RWPE2 (cell line): ENCODE data around the gene LAMA5.

Experiments
- ATAC-seq: fragments of 200-7000 bp; cut with Tn5 transposase; 3 replicates; pipeline ENCODE4 v1.9.1; 2021; ENCODE audit warnings: low read depth
- DNase-seq: peaks from one replicate; pipeline ENCODE4 v3.0.0-alpha.2; 2020; ENCODE audit warnings: low spot score
- H3K27ac ChIP-seq: fragments of 450-650 bp; 2 replicates; pipeline ENCODE4 v1.5.1; 2017; ENCODE audit warnings: mild to moderate bottlenecking; ENCODE audit not compliant: poor library complexity, severe bottlenecking
- H3K27me3 ChIP-seq: fragments of 250-450 bp; sonication (Bioruptor Pico); 2 replicates; pipeline ENCODE4 v1.5.1; 2021; ENCODE audit warnings: mild to moderate bottlenecking, moderate library complexity; ENCODE audit not compliant: insufficient read depth, poor library complexity, severe bottlenecking
- H3K36me3 ChIP-seq: fragments of 250-450 bp; sonication (Bioruptor Pico); 2 replicates; pipeline ENCODE4 v1.5.1; 2020; ENCODE audit warnings: low read depth, mild to moderate bottlenecking, moderate library complexity
- H3K4me1 ChIP-seq: fragments of 250-450 bp; sonication (Bioruptor Pico); 2 replicates; pipeline ENCODE4 v1.5.1; 2021; ENCODE audit warnings: mild to moderate bottlenecking, moderate library complexity; ENCODE audit not compliant: insufficient read depth, poor library complexity, severe bottlenecking
- H3K4me3 ChIP-seq: fragments of 250-450 bp; sonication (Bioruptor Pico); 2 replicates; pipeline ENCODE4 v1.5.1; 2021; ENCODE audit warnings: mild to moderate bottlenecking, moderate library complexity; ENCODE audit not compliant: severe bottlenecking
- H3K9me3 ChIP-seq: fragments of 250-450 bp; sonication (Bioruptor Pico); 2 replicates; pipeline ENCODE4 v1.5.1; 2021; ENCODE audit warnings: mild to moderate bottlenecking, moderate library complexity; ENCODE audit not compliant: severe bottlenecking
- TF ChIP-seq, protein P1 (sequence below): fragments of 450-650 bp; IDR thresholded peaks from one replicate; pipeline ENCODE4 v1.5.1; 2017; ENCODE audit warnings: mild to moderate bottlenecking, moderate library complexity; ENCODE audit not compliant: poor library complexity, severe bottlenecking

Gene LAMA5

DNA sequence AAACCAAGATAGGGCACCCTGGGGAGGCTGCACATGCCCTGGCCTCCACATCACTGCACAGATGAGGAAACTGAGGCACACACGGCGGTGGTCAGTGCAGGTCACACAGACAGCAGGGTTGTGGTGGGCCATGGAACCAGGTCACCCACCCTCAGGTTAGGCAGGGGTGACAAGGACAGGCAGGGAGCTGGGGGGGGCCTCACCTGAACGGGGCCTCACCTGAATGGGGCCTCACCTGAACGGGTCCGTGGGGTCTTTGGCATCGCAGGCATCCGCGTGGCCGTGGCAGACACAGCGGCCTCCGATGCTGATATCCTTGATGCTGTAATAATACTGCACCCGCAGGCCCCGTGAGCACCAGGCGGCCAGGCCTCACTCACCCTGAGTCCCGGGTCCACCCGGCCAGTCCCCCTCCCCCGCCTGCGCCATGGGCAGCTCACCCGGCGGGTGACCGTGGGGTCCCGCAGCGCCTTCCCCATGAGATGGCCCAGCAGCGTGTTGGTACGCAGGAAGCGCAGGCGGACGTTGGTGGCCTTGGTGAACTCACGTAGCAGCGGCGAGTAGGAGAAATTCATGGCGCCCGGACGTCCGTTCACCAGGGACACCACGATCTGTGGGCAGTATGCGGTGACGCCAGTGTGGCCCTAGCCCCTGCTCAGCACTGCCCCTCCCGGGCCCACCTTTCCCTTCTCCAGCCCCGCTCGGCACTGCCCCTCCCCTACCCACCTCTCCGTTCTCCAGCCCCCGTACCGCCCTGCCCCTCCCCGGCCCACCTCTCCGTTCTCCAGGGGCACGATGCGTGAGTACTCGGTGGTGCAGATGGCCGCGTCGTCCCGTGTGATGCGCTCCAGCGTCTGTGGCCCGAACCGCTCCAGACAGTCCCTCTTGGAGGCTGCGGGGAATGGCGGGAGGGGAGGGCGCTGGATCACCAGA lies 15.4 kb downstream of the LAMA5 start:
- no peak for ATAC-seq
- H3K27ac ChIP-seq, result peak overlapping the region; percentile 99

DNA sequence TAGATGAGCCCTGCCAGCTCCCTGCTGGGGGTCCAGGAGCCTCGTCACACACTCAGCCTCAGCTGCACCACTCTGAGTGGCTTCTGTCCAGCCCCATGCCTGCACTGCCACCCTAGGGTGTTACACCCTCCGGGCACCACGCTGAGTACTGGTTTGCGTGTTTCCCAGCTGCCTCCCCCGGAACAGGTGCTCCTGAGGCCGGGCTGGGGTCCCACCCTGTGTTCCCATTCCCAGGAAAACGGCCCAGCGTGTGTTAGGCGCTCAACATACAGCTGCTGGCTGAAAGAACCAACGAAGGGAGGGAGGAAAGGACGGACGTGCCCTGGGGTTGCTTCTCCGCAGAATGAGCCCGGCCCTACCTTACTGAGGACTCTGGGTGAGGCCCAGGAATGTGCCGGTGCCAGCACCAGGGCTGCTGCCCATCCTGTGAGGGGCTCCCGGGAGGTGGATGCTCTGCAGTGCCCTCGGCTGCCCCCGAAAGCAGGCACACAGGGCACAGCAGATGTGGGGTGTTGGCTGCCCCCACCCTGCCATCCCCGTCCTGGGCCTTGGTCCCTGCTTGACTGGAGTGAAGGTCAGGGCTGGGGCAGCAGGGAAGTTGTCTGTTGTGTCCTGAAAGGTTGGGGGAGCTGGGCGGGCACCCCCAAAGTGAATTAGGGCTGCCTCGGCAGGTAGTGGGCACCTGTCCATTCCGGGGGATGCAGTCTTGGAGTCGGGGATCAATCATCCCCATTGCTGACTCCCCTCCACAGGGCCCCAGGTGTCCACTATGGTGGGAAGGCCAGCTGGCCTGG lies 16.3 kb downstream of the LAMA5 start:
- Histone ChIP-seq H3K36me3 (peaks cover 86% of the 10 kb centered on the region), H3K27ac (peak overlapping the region; percentile 99)

More for the DNA sequence above, 15.4 kb downstream of the LAMA5 start:
- Histone ChIP-seq H3K9me3 (no peaks in the 10 kb centered on the region), H3K36me3 (peaks cover 86% of the 10 kb centered on the region), H3K27me3 (no peaks in the 10 kb centered on the region), H3K4me1 (peaks cover 68% of the 10 kb centered on the region), H3K4me3 (no peak overlapping the region)
- TF ChIP-seq, protein P1, sequence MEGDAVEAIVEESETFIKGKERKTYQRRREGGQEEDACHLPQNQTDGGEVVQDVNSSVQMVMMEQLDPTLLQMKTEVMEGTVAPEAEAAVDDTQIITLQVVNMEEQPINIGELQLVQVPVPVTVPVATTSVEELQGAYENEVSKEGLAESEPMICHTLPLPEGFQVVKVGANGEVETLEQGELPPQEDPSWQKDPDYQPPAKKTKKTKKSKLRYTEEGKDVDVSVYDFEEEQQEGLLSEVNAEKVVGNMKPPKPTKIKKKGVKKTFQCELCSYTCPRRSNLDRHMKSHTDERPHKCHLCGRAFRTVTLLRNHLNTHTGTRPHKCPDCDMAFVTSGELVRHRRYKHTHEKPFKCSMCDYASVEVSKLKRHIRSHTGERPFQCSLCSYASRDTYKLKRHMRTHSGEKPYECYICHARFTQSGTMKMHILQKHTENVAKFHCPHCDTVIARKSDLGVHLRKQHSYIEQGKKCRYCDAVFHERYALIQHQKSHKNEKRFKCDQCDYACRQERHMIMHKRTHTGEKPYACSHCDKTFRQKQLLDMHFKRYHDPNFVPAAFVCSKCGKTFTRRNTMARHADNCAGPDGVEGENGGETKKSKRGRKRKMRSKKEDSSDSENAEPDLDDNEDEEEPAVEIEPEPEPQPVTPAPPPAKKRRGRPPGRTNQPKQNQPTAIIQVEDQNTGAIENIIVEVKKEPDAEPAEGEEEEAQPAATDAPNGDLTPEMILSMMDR, result no peak
- peak; percentile 92 for DNase-seq

DNA sequence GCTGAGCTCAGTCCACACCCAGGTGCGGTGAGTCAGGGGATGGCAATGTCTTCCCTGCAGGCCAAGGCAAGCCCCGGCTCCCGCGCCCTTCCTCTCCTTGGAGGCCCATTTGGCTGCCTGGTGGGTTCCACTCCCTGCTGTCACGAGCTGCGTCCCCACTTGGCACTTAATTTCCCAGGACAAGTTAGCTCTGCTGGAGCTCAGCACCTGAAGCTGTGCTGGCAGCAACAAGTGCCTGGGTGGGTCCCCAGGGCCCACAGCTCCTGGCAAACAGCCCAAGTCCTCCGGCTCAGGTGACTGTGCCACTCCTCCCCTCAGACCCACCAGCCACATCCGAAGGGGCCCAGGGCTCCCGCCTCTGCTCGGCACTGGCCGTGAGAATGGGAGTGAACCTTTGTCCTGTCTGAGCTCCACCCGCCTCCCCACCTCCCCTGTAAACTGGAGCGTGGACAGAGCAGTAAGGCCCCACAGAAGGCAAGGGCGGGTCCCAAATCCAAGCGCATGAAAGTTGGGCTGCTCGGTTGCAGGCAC lies 16.9 kb downstream of the LAMA5 start:
- peak overlapping the region; percentile 99 for H3K27ac ChIP-seq
- H3K4me3 ChIP-seq, result no peak overlapping the region
- ATAC-seq (peak; percentile 69), DNase-seq (no peak)
- TF ChIP-seq, protein P1, result no peak
- H3K9me3 ChIP-seq, result no peaks in the 10 kb centered on the region
- H3K4me1 ChIP-seq, result peaks cover 53% of the 10 kb centered on the region
- peaks cover 86% of the 10 kb centered on the region for H3K36me3 ChIP-seq
- H3K27me3 ChIP-seq, result no peaks in the 10 kb centered on the region

More for the DNA sequence above, 16.3 kb downstream of the LAMA5 start:
- Histone ChIP-seq H3K4me1 (peaks cover 59% of the 10 kb centered on the region), H3K4me3 (no peak overlapping the region), H3K27me3 (no peaks in the 10 kb centered on the region), H3K9me3 (no peaks in the 10 kb centered on the region)
- peak; percentile 88 for DNase-seq
- peak; percentile 43 for ATAC-seq
- TF ChIP-seq, protein P1, result peak; percentile 25

DNA sequence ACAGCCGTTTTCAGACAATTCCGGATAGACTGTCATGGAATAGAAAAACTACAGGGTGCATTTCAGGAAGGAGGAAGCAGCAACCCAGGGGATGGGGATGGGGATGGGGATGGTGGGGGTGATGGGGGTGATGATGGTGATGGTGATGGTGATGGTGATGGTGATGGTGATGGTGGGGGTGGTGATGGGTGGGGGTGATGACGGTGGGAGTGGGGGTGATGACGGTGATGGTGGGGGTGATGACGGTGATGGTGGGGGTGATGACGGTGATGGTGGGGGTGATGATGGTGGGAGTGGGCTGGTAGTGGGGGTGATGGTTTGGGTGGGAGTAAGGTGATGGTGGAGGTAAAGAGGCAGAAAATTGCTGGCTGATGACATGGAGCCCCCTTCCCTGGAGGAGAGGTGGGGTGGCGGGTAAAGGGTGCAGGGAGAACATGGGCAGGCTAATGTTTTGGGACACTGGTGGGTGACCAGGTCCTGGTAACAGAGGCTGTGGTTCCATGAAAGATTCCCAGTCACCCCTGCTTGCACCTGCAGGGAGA lies 17.5 kb downstream of the LAMA5 start:
- H3K4me3 ChIP-seq, result no peak overlapping the region
- TF ChIP-seq, protein P1, result no peak
- H3K36me3 ChIP-seq, result peaks cover 86% of the 10 kb centered on the region
- H3K4me1 ChIP-seq, result peaks cover 47% of the 10 kb centered on the region
- peak overlapping the region; percentile 99 for H3K27ac ChIP-seq
- DNase-seq (no peak), ATAC-seq (no peak)
- H3K27me3 ChIP-seq, result no peaks in the 10 kb centered on the region
- no peaks in the 10 kb centered on the region for H3K9me3 ChIP-seq
